ENCODE measurements around the gene PIEZO1.
"Not testable (repeated sequence)": the region's sequence is repeated elsewhere in the genome, so short reads cannot be mapped to it uniquely, and the experiment has no call there.

Gene PIEZO1

GRCh38 chr16:88775825-88776224 is 9.2 kb downstream of the PIEZO1 start:
- Histone ChIP-seq H3K4me1 (ENCODE audit: insufficient read depth, low read length) (peaks cover 98% of the 10 kb centered on the region), H3K27ac (ENCODE audit: low read depth, low read length) (no peak overlapping the region), H3K9me3 (ENCODE audit: low read length) (no peaks in the 10 kb centered on the region), H3K36me3 (ENCODE audit: insufficient read depth, low read length) (no peaks in the 10 kb centered on the region), H3K27me3 (ENCODE audit: control insufficient read depth in 1 of 2, insufficient read depth in 2 of 2, low read length in 2 of 2) (no peaks in the 10 kb centered on the region), H3K4me3 (ENCODE audit: low read depth in 1 of 2, low read length in 2 of 2) (no peak overlapping the region), H3K9ac (ENCODE audit: low read length) (no peak overlapping the region)

GRCh38 chr16:88774544-88775393 is 10.3 kb downstream of the PIEZO1 start:
- Histone ChIP-seq H3K27ac (ENCODE audit: low read depth, low read length) (peak overlapping the region; percentile 80), H3K4me3 (ENCODE audit: low read depth in 1 of 2, low read length in 2 of 2) (no peak overlapping the region)

DNA sequence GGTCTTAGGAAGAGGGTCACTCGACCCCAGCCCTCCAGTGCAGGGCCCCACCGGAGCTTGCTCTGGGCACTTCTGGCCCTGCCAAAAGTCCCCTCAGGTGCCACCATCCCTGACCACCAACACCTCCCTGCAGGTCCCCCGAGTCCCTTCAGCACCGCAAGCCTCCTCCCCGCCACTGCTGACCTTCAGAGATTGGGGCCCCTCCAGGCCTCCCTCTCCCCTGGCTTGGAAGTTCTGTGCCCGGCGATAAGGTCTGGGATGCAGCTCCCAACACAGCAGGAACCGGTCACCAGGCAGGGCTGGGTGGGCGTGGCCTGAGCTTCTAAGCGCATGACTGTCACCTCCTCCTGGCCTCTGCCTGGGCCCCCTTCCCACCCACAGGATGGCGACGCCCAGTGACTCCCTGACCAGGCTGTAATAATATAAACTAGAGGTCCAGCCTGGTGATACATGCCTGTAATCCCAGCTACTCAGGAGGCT is 11.2 kb downstream of the PIEZO1 start:
- H3K27ac ChIP-seq (ENCODE audit: low read depth, low read length) = peak overlapping the region; percentile 58
- no peaks in the 10 kb centered on the region for H3K27me3 ChIP-seq (ENCODE audit: control insufficient read depth in 1 of 2, insufficient read depth in 2 of 2, low read length in 2 of 2)
- no peak overlapping the region for H3K4me3 ChIP-seq (ENCODE audit: low read depth in 1 of 2, low read length in 2 of 2)
- H3K9me3 ChIP-seq (ENCODE audit: low read length) = no peaks in the 10 kb centered on the region
- no peaks in the 10 kb centered on the region for H3K36me3 ChIP-seq (ENCODE audit: insufficient read depth, low read length)
- H3K9ac ChIP-seq (ENCODE audit: low read length) = no peak overlapping the region
- H3K4me1 ChIP-seq (ENCODE audit: insufficient read depth, low read length) = peaks cover 98% of the 10 kb centered on the region

More at GRCh38 chr16:88774544-88775393, 10.3 kb downstream of the PIEZO1 start:
- Histone ChIP-seq H3K27me3 (ENCODE audit: control insufficient read depth in 1 of 2, insufficient read depth in 2 of 2, low read length in 2 of 2) (no peaks in the 10 kb centered on the region), H3K36me3 (ENCODE audit: insufficient read depth, low read length) (no peaks in the 10 kb centered on the region), H3K9ac (ENCODE audit: low read length) (no peak overlapping the region), H3K4me1 (ENCODE audit: insufficient read depth, low read length) (peaks cover 98% of the 10 kb centered on the region), H3K9me3 (ENCODE audit: low read length) (no peaks in the 10 kb centered on the region)

GRCh38 chr16:88772871-88773811 is 11.9 kb downstream of the PIEZO1 start:
- Histone ChIP-seq H3K27me3 (ENCODE audit: control insufficient read depth in 1 of 2, insufficient read depth in 2 of 2, low read length in 2 of 2) (no peaks in the 10 kb centered on the region), H3K4me1 (ENCODE audit: insufficient read depth, low read length) (peaks cover 98% of the 10 kb centered on the region), H3K27ac (ENCODE audit: low read depth, low read length) (peak overlapping the region; percentile 94)

GRCh38 chr16:88771781-88772180 is 13.2 kb downstream of the PIEZO1 start:
- not testable (repeated sequence) for H3K36me3 ChIP-seq (ENCODE audit: insufficient read depth, low read length); H3K4me3 ChIP-seq (ENCODE audit: low read depth in 1 of 2, low read length in 2 of 2); H3K9me3 ChIP-seq (ENCODE audit: low read length); H3K27me3 ChIP-seq (ENCODE audit: control insufficient read depth in 1 of 2, insufficient read depth in 2 of 2, low read length in 2 of 2)
- Histone ChIP-seq H3K27ac (ENCODE audit: low read depth, low read length) (peak overlapping the region; percentile 95), H3K4me1 (ENCODE audit: insufficient read depth, low read length) (peaks cover 98% of the 10 kb centered on the region), H3K9ac (ENCODE audit: low read length) (peak overlapping the region; percentile 49)

More at GRCh38 chr16:88772871-88773811, 11.9 kb downstream of the PIEZO1 start:
- Histone ChIP-seq H3K36me3 (ENCODE audit: insufficient read depth, low read length) (no peaks in the 10 kb centered on the region), H3K9me3 (ENCODE audit: low read length) (no peaks in the 10 kb centered on the region), H3K4me3 (ENCODE audit: low read depth in 1 of 2, low read length in 2 of 2) (no peak overlapping the region), H3K9ac (ENCODE audit: low read length) (no peak overlapping the region)

DNA sequence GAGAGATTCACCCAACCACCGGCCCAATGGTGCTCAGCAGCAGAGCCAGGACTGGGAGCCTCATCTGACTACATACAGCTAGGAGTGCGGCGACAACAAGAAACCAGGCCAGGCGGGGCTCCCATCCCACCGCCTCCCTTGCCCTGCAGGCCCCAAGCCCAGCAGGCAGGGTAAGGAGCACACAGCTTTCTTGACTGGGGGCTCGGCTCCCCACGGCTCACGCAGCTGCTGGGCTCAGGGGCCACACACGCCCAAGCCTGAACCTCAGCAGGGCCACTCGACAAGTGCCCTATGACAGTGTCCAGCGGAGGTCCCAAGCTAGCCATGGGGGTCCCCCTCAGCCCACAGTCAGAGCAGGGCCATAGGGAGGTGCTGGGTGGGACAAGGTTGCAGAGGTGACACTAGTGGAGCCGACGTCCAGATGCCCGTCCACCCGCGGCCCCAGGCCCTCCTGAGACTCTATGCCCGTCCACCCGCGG is 13.7 kb downstream of the PIEZO1 start:
- Histone ChIP-seq H3K27ac (ENCODE audit: low read depth, low read length) (peak overlapping the region; percentile 95), H3K27me3 (ENCODE audit: control insufficient read depth in 1 of 2, insufficient read depth in 2 of 2, low read length in 2 of 2) (no peaks in the 10 kb centered on the region), H3K4me3 (ENCODE audit: low read depth in 1 of 2, low read length in 2 of 2) (peak overlapping the region in 1 of 2 donors; percentile 49), H3K36me3 (ENCODE audit: insufficient read depth, low read length) (no peaks in the 10 kb centered on the region), H3K9ac (ENCODE audit: low read length) (no peak overlapping the region), H3K9me3 (ENCODE audit: low read length) (no peaks in the 10 kb centered on the region), H3K4me1 (ENCODE audit: insufficient read depth, low read length) (peaks cover 98% of the 10 kb centered on the region)

- Histone ChIP-seq H3K36me3 (ENCODE audit: insufficient read depth, low read length) (no peaks in the 10 kb centered on the region), H3K27ac (ENCODE audit: low read depth, low read length) (peak overlapping the region; percentile 95), H3K9me3 (ENCODE audit: low read length) (no peaks in the 10 kb centered on the region), H3K9ac (ENCODE audit: low read length) (peak overlapping the region; percentile 49), H3K4me1 (ENCODE audit: insufficient read depth, low read length) (peaks cover 96% of the 10 kb centered on the region), H3K27me3 (ENCODE audit: control insufficient read depth in 1 of 2, insufficient read depth in 2 of 2, low read length in 2 of 2) (no peaks in the 10 kb centered on the region), H3K4me3 (ENCODE audit: low read depth in 1 of 2, low read length in 2 of 2) (peak overlapping the region; percentile 17 to 49)
Observed at GRCh38 chr16:88770461-88771293, 14.3 kb downstream of the PIEZO1 start.

DNA sequence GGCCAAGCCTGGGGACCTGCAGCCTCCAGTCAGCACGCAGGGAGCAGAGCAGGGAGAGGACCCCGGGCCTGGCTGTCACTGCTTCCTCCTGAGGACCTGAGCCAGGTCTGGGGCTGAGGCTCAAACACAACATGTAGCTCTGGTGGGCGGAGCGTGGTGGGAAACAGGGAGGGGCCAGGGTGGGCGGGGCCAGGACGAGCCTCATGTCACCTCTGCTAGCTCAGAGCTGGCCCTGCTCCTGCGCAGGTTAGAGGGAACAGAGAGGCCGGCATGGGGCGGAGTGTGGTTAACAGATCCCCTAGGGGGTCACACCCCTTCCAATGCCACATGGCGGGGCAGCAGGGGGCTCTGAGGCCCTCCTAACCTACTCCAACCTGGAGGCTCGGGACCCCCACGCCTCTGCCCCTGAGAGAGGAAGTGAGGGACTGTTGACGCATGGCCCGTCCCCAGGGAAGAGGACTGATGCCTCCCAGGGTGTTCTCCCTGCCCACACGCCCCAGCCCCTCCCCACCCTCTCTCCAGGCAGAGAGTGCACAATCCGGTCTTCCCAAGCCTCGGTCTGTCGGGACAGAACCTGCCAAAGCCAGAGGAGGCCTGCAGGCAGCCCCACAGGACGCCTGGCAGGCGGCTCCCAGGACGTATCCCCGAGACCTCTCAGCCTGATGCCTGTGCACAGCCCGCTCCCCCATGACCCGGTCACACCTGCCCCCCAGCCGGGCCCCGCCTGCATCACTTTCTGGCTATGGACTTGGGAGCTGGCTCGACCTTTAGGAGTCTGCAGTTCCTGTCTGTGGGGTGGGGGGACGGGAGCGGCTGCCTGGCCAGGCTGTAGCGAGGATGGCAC is 15.2 kb downstream of the PIEZO1 start:
- Histone ChIP-seq H3K4me1 (ENCODE audit: insufficient read depth, low read length) (peaks cover 94% of the 10 kb centered on the region), H3K27ac (ENCODE audit: low read depth, low read length) (peak overlapping the region; percentile 95), H3K4me3 (ENCODE audit: low read depth in 1 of 2, low read length in 2 of 2) (peak overlapping the region in 1 of 2 donors; percentile 49), H3K27me3 (ENCODE audit: control insufficient read depth in 1 of 2, insufficient read depth in 2 of 2, low read length in 2 of 2) (no peaks in the 10 kb centered on the region), H3K9ac (ENCODE audit: low read length) (peak overlapping the region; percentile 49), H3K36me3 (ENCODE audit: insufficient read depth, low read length) (no peaks in the 10 kb centered on the region), H3K9me3 (ENCODE audit: low read length) (no peaks in the 10 kb centered on the region)

GRCh38 chr16:88768071-88768783 is 16.8 kb downstream of the PIEZO1 start:
- Histone ChIP-seq H3K9ac (ENCODE audit: low read length) (peak overlapping the region; percentile 58), H3K36me3 (ENCODE audit: insufficient read depth, low read length) (peaks cover 7% of the 10 kb centered on the region), H3K4me1 (ENCODE audit: insufficient read depth, low read length) (peaks cover 85% of the 10 kb centered on the region), H3K27me3 (ENCODE audit: control insufficient read depth in 1 of 2, insufficient read depth in 2 of 2, low read length in 2 of 2) (no peaks in the 10 kb centered on the region), H3K27ac (ENCODE audit: low read depth, low read length) (peak overlapping the region; percentile 95), H3K9me3 (ENCODE audit: low read length) (no peaks in the 10 kb centered on the region), H3K4me3 (ENCODE audit: low read depth in 1 of 2, low read length in 2 of 2) (peak overlapping the region in 1 of 2 donors; percentile 35)

Measured in muscle layer of colon (tissue), 2 donors.